Glomerular visceral epithelial cell (primary cell): ENCODE results near the gene POFUT1.
A peak's percentile ranks its signal among the peaks of the same experiment; 100 is the strongest.
"Not testable (repeated sequence)": the region's sequence is repeated elsewhere in the genome, so short reads cannot be mapped to it uniquely, and the experiment has no call there.

Experiments
- DNase-seq: peaks from one replicate; pipeline ENCODE4 v3.0.0-alpha.2; 2016; ENCODE audit errors: extremely low spot score

Gene POFUT1

DNA sequence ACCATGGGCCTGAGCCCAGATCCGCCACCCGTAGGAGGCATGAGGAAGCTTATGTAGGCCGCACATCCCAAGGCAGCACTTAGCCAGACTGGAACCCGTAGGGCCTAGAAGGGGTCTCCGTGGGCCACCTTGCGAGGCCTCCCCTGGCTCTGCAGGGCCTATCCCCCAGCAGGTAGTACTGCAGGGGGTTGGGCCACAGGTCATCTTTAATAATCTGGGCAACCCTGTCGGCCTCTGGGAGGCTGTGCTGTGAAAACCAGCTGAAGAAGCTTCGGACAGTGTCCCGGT lies 18.6 kb upstream of the POFUT1 start:
- DNase-seq, result no peak

DNA sequence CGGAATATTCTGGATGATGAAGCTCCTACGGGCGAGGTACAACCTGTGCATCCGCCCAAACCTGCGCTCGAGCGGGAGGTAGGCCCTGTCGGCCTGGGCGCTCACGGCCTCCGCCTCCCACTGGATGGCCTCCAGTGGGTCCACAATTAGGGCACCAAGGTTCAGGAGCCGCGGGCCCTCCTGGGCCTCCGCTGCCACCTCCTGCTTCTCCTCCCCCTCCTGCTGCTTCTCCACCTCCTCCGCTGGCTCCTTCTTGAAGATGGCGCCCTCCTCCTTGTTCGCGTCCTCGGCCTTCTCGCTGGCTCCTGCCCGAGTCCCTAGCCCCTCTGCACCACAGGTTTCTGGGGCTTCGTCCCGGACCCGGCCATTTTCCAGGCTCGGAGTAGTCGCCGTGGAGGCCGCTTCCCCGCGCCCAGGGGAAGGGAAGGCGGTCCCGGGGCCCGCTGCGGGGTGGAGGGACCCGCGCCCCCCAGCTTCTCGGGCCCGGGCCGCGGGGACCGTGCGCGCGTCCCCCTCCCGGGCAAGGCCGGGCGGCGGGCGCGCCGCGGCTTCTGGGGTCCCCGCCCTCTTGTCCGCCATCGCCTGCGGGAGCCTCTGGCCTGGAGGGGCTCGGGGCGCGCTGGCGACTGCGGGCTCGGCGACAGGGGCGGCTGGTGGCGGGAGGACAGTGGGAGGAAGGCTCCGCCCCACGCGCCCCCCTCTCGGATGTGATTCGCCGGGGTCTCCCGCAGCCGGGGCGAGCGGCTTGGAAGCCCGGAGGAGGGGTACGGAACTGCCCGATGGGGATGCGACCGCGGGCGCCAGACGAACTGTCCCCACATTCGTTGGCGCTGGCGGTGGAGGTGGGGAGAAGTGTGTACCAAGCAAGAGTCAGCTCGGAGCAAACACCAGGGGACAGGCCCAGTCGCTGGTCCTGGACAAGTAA lies 17.7 kb upstream of the POFUT1 start:
- no peak for DNase-seq

DNA sequence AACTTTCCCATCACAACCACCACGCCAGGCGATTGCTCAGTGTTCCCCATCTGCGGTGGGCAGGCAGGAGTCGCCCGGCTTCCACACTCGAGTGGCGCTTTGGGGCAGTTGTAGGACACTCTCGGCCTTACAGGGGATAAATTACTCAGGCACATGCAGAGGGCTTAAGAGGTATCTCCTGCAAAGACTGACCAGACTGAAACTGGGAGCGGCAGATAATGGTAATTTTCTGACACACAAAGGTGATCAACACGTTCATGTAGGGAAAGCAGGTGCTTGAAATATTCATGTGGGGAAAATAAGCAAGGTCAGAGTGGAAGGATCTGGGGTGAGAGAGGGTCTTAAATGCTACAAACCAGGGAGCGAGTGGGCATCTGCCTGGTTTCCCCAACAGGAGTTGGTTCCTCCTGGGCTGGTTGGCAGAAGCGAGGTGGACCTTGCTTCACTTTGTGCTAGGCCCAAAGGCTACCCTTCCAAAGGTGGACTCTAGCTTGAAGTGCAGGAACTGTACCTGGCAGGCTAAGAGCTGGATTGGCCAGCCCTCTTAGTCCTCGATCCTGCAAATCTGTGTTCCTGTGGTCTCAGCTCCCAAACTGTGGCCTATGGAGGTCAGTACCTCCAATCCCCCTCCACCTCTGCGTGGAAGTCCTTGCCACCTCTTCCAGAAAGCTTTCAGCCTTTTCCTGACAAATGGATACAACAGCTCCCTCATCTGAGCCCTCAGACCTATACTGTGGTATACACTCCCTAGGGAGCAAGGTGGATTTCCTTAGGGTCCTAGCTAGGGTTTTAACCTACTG lies 16.9 kb upstream of the POFUT1 start:
- DNase-seq, result no peak

DNA sequence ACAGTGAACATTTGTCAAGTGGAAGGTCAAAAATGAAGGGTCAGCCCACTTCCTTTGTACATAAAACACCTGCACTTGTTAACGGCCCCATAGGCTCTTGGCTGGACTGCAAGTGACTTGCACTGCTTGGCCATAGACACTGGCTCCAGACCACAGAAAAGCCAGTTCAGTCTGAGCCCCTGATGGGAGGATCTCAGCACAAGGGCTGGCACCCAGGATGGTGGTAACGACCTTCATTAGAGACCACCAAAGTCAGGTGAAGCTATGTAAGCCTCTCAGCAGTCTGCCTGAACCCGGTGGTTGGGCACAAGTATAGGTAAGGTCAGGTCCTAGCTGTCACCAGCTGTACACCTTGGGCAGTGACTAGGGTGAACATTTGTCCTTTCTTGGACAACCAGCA lies 16.3 kb upstream of the POFUT1 start:
- DNase-seq, result no peak

DNA sequence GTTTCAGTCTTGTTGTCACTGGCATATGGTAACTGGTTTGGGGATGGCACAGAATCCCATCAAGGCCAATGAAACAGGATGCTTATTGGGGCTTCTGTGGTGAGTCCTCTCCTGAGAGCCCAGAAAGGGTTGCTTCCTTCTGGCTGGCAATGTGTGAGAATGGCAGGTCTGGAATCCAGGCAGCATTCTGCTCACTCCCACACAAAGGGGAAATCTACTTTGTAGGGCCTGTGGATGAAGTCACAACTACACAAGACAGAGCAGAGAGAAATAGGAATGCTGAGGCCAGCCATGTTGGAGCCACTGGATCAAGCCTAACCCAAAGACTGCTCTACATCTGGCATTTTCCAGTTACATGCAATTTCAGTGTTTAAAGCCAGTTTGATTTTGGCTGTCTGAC lies 15.8 kb upstream of the POFUT1 start:
- no peak for DNase-seq

DNA sequence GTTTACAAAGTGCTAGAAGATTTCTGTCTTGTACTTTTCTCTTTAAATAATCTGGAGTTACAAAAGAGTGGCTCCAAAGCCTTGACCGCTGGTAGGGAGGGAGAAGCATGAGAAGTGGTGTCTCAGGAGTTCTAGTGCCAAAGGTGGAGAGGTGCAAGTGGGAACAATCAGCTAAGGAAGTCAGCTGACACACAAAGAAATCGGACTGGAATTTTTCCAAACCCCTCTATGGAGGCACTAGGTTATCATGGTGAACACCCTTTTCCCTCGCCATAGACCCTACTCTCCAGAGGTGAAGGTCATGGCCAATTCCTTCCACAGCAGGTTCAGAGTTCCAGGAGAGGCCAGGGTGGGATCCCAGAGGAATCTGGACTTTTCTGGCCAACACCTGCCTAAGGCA lies 15.0 kb upstream of the POFUT1 start:
- DNase-seq, result no peak

DNA sequence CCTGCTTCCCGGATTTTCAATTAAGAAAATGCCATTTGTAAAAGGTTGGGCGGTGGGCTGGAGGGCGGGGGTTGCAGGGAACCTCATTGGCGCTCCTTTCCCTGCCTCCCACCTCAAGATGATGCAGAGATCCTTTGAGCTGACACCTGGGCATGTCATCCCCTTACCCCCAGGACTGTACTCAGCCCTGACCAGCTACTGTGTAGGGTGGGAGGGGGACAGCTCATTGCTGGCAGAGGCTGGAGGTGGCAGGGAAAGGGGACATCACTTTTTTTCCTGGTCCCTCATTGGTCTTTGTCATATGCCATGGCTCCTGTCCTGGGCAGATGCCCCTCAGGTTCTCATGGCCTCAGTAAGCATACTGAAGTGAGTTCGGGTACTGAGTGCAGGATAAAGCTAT lies 14.3 kb upstream of the POFUT1 start:
- not testable (repeated sequence) for DNase-seq

DNA sequence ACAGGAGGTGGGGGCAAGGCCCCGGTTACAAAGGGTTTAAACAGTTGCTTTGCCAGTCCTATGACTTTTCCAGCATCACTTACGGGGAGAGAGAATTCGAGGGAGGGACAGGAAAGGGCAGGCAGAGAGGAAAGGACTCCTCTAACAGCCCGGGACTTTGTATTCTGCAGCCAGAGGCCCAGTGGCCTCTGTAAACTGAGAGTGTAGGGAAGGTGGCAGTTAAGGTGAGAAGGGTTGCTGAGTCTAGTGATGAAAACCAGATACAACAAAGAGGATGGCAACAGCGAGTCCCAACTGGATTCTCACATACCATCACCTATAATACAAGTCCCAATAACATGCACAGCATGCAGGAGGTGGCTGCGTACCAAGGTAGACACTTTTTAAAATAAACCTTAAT lies 13.7 kb upstream of the POFUT1 start:
- no peak for DNase-seq

DNA sequence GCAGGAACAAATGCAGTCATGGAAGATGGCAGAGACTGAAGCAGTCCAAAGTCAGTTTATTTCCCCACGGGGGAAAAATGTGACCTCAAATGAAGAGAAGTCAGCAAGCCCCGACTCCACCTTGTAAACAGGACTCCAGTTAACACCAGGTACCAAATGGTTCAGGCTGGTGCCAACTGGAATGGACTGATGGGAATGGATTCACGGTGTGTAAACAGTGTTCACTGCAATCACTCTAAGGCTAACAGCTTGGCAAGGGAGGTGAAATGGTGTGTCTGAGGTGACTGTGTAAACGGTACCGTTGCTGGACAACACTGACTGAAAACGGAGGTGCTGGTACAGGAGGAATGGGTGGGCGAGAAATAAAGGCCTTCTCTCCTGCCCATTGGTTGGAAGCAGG lies 12.1 kb upstream of the POFUT1 start:
- no peak for DNase-seq

DNA sequence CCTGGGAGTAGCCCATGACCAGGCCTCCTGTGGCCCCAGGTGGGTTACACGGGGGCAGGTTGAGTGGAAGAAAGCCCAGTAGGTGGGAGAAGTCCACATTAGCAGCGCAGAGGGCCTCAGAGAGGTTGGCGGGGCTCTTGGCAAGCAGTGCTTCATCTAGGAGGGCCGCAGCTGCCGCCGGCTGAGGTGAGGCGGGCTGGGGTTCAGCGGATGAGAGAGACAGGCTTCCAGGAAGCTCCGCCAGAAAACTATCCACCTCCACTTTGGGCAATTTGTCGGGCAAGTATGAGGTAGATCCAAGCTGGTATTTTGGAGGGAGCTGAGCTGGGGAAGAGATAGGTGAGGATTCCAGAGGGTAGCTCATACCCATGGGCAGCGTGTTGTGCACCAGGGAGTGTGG lies 11.1 kb upstream of the POFUT1 start:
- DNase-seq, result not testable (repeated sequence)

DNA sequence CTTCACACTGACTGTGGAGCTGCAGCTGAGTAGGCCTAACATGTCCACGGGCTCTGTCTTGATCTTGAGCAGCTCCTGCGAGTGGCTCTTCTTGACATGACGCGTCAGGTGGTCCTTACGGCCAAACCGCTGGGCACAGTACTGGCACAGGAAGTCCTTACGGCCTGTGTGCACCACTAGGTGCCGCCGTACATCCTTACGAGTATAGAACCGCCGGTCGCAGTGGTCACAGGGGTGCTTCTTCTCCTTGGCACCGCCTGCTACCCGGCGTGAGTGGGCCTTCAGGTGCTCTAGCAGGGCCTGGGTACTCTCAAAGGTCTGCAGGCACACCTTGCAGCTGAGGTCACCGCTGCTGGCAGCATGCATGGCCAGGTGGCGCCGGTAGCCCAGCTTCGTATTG lies 10.5 kb upstream of the POFUT1 start:
- DNase-seq, result not testable (repeated sequence)

DNA sequence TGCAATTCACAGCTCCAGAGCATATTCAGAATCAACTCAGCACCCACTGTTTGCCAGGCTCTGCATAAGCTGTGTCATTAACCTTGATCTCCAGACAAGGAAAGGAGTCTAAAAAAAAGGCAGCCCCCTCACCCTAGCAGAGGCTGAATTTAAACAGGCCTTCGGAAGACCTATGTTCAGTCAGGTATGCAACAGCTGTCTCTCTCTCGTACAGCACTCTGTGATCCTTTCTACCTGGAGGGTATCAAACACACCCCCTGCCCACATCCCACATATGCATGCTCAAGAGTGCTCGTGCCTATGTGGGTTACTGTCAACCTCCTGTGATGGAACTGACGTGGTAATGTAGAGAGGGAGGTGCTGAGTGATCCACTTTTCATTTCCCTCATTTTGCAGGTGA lies 8.7 kb upstream of the POFUT1 start:
- DNase-seq, result no peak

DNA sequence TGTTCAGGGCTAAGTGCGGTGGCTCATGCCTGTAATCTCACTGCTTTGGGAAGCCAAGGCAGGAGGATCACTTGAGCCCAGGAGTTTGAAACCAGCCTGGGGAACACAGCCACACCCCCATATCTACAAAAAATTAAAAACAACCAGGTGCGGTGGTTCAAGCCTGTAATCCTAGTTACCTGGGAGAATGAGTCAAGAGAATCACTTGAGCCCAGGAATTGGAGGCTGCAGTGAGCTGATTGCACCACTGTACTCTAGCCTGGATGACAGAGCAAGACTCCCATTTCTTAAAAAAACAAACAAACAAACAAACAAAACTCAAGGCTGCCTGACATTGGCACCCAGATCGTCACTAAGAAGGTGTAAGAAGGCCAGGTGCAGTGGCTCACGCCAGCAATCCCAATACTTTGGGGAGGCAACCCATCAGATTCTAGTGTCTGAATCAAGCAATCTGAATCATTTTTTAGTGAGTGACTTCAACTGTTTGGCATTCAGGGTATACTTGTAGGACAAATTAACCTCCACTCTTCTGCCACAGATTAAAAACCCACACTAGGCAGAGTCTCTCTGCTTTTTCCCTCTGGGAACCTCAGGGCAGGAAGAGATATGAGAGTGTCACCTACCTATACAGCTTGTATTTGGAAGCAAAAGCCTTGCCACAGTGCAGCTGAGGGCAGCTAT lies 6.2 kb upstream of the POFUT1 start:
- peak; percentile 51 for DNase-seq

DNA sequence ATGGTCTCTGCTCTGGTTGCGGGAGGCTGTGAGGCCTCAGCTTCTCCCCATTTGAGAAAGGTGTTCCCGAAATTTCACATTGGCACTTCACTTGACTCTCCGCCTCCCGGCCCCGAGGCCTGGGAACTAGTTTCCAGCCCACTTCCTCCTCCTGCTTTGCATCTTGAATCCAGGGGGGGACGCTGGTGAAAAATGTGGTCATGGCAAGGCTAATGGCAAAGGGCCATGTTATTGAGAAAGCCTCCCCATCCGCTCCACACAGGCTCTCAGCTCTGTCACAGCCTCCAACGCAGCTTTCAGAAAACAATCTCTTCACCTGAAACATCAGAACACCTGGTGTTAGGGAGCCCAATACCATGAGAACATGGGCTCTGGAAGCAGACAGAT lies 5.7 kb upstream of the POFUT1 start:
- DNase-seq, result no peak

DNA sequence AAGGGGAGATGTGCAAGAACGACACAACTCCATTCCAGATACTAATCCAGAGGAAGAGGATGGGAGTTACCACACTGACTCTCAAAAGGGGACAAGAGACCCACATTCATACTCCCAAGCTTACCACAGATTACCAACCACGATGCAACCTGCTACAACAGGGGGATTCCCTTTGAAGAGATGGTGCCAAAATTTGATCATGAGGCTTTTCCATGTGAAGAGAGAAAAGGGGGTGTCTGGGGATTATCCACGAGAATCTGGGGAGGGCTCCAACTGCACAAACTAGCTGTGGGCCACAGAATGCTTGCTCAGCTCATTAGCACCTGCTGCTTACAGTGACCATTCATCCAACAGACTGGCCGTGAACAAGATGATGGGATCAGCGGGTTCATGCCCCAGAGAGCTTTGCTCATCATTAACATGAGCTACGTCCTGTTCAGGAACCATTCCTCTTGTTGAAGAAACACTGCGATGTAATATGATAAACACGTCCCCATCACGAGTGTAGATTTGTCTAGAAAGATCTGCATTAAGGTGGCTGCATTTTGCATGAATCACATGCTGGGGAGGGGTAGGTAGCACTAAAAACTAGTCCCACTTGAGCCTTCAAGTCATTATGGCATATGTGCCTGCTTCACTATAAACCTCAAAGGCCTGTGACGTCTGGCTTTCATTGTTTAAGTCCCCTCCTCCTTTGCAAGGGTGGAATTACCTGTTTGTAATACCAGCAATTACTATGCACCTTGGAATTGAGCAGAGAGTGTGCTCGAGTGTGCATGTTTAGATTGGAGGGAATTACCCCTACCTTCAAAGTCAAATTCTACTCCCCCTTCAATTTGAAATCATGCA lies 4.1 kb upstream of the POFUT1 start:
- DNase-seq, result no peak

DNA sequence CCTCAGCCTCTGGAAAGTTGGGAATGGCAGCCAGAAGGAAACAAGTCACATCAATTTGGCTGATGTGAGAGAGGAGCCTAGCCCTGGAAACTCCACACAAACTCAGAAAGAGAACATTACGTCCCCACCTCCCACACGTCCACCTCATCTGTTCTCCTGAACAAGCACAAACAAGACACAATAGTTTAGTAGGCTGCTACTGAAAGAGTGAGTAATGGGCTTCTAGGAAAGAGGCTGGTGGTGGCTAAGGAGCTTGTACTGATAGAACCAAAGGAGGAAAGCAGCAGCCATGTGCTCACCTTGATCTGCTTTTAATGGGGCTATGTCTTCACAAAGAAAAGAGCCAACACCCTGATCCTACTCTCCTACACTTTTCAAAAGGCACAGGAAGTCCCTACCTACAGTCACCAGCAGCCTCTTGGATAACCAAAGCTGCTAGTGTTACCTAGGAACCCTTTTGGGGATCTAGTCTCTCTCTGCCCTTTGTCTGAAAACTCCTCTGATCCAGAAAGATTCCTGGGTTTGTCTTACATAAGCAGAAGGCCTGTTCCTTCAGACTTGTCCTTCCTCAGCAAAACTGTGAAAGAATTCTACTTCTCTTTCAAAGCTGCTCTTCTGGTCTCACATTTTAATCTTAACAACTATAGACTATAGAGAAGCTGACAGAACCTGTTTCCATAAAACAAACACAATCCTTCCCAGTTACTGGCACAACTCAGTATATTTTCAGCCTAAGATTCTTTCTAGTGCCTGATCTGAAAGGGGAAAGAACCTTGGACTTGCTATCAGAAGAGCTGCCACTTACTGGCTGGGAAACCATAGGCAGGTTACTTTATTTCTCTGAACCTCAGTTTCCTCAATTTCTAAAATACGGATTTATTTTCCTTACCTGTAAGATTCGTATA lies 3.2 kb upstream of the POFUT1 start:
- DNase-seq, result no peak

DNA sequence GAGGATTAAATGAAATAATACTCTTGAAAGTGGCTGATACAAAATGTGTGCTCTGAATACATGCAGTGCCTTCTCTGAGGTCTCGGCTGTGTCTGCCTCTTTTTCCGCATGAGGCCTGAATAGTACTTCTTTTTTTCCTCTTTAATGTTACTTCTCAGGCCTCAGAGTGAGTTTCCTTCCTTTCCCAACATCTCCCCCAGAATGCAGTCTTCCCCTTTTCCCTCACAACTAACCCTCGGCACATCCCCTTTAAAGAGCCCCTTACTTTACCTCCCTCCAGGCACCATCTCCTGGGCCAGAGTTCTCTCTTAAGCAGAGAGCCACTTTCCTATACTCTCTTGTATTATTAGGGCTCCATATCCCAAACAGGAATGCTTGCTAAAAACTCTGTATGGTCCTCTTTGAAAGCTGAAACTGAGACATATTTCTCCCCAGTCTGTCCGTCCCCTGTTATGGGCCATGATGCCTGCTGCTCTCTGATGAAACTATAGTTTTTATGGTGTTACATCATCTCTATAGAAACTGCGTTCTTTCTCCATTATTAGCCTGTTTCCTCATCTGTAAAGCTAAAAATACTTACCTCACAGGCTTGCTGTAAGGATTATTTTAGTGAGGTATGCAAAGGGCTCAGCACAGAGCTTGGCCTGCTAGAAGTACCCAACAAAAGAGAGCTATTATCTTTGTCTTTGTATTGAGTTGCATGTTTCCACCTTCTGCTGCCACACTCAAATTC lies 2.4 kb upstream of the POFUT1 start:
- DNase-seq, result no peak

DNA sequence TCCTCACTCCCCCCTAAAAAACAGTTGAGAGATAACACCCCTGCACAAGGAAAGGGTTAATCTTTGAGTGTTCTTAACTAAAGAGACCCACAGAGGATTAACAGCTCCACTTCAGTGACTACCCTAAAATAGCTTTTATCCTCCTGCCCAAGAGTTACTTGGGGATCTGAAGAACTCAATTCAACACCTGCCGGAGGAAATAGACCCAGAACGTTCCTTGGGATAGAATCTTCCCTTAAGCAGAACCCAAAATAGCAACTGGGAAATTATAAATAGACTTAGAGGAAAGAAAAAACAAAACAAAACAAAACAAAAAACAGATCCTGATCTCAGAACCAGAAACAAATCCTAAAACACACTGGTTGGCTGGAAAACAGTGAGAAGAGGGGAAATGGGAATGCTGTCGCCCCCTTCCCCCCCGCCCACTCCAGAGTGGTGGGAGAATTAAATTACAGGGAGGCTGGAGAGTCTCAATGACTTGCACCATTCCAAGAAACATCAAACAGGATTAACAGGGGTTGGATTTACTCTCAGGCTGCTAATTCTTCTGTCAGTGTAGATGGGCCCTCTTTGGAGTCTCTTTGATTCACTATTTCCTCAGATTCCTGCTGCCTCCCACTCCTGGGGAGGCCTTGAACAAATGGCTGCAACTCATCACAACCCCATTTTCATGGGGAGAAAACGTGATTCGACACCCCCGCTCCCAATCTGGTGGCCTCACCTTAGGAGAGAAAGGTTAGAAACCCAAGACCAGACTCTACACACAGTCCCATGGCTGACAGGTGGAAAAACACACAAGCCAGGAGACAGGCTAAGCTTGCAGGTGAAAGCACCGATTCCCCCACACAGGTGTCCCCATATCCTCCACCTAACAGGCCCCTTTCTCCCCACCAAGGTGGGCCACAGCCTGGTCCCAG lies 1.6 kb upstream of the POFUT1 start:
- DNase-seq, result no peak
